Measurements from ENCODE around the gene GALK1. TPM values are rescaled to one million over a fixed set of nuclear protein-coding genes. Genes with fewer than 3 reads are reported as not detected.

The GALK1 gene
- total and polyA plus RNA-seq, 2 of the 13 experiments (the other 11 are each of a cell fraction or from before 2014, with no cell fraction given) = 59.9 to 93.6 TPM

- TF ChIP-seq ARID4A (CRISPR knock-in tag; IDR thresholded peaks at IDR 0.05; ENCODE audit: borderline replicate concordance) = 0 out of 2 replicates have a peak, but pooled peaks have one; percentile 15
- TF ChIP-seq, protein P1, sequence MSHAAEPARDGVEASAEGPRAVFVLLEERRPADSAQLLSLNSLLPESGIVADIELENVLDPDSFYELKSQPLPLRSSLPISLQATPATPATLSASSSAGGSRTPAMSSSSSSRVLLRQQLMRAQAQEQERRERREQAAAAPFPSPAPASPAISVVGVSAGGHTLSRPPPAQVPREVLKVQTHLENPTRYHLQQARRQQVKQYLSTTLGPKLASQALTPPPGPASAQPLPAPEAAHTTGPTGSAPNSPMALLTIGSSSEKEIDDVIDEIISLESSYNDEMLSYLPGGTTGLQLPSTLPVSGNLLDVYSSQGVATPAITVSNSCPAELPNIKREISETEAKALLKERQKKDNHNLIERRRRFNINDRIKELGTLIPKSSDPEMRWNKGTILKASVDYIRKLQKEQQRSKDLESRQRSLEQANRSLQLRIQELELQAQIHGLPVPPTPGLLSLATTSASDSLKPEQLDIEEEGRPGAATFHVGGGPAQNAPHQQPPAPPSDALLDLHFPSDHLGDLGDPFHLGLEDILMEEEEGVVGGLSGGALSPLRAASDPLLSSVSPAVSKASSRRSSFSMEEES (CRISPR knock-in tag; IDR thresholded peaks at IDR 0.05) = 0 out of 2 replicates have a peak, but pooled peaks have one; percentile 27
- TF ChIP-seq HDAC2 (CRISPR knock-in tag; IDR thresholded peaks at IDR 0.05) = no peak
- peak; percentile 85 for TF ChIP-seq POLR2G (IDR thresholded peaks at IDR 0.05; ENCODE audit: low read depth, low read length)
- no peak for TF ChIP-seq ZNF615 (CRISPR knock-in tag; IDR thresholded peaks at IDR 0.05; ENCODE audit: borderline replicate concordance)
- no peak for TF ChIP-seq ZNF367 (CRISPR knock-in tag; IDR thresholded peaks at IDR 0.05; ENCODE audit: borderline replicate concordance)
- TF ChIP-seq ZBTB49 (CRISPR knock-in tag; IDR thresholded peaks at IDR 0.05; ENCODE audit: borderline replicate concordance) = no peak
- no peak for TF ChIP-seq NONO (IDR thresholded peaks at IDR 0.05)
- TF ChIP-seq NONO (CRISPR knock-in tag; conservative IDR thresholded peaks at IDR 0.05) = peak; percentile 41; the same call in 1 of the 2 replicates
- TF ChIP-seq PHF8 (CRISPR knock-in tag; IDR thresholded peaks at IDR 0.05) = peak; percentile 15; the same call in 1 of the 2 replicates
- 0 out of 2 replicates have a peak, but pooled peaks have one; percentile 11 for TF ChIP-seq TBX3 (IDR thresholded peaks at IDR 0.05; ENCODE audit: borderline replicate concordance)
- TF ChIP-seq SSRP1 (CRISPR knock-in tag; IDR thresholded peaks at IDR 0.05) = peak; percentile 61
- TF ChIP-seq MAFF (IDR thresholded peaks at IDR 0.05; ENCODE audit: low read depth, low read length) = 0 out of 2 replicates have a peak, but pooled peaks have one; percentile 9
- TF ChIP-seq GPBP1L1 (CRISPR knock-in tag; IDR thresholded peaks at IDR 0.05) = no peak
- TF ChIP-seq, protein P2, sequence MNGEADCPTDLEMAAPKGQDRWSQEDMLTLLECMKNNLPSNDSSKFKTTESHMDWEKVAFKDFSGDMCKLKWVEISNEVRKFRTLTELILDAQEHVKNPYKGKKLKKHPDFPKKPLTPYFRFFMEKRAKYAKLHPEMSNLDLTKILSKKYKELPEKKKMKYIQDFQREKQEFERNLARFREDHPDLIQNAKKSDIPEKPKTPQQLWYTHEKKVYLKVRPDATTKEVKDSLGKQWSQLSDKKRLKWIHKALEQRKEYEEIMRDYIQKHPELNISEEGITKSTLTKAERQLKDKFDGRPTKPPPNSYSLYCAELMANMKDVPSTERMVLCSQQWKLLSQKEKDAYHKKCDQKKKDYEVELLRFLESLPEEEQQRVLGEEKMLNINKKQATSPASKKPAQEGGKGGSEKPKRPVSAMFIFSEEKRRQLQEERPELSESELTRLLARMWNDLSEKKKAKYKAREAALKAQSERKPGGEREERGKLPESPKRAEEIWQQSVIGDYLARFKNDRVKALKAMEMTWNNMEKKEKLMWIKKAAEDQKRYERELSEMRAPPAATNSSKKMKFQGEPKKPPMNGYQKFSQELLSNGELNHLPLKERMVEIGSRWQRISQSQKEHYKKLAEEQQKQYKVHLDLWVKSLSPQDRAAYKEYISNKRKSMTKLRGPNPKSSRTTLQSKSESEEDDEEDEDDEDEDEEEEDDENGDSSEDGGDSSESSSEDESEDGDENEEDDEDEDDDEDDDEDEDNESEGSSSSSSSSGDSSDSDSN (CRISPR knock-in tag; IDR thresholded peaks at IDR 0.05) = 0 out of 2 replicates have a peak, but pooled peaks have one; percentile 22
- TF ChIP-seq ZMYM4 (CRISPR knock-in tag; IDR thresholded peaks at IDR 0.05) = 0 out of 2 replicates have a peak, but pooled peaks have one; percentile 1
Observed at GRCh38 chr17:75776386-75777295, 11.6 kb upstream of the GALK1 start (continued).

All from HepG2 (cell line).